Measurements from ENCODE around the gene HTD2. TPM values are rescaled to one million over a fixed set of nuclear protein-coding genes. Genes with fewer than 3 reads are reported as not detected.

HTD2 gene
- total and polyA plus RNA-seq, 12 donors, result 1.6 to 13.2 (median 10.3) TPM

DNA sequence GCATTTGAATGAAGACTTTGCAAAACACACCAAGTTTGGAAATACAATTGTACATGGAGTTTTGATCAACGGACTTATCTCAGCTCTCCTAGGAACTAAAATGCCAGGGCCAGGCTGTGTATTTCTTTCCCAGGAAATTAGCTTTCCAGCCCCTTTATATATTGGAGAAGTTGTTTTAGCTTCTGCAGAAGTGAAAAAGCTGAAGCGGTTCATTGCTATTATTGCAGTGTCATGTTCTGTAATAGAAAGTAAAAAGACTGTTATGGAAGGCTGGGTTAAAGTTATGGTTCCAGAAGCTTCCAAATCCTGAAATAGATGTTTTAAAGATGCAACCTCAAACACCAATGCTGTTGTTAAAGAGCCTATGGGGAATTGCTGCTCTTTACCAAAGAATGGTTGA is 11.5 kb downstream of the HTD2 start:
- no peak overlapping the region for H3K27ac ChIP-seq
- intact Hi-C loops (cut with DNase I), result loop anchor here in 1 of 2 donors (10.0 kb wide), 1 partner anchor 217 kb away; the partner anchor contains the start of gene ACOX2
- H3K36me3 ChIP-seq (replicated peaks in 1 of 2), result peaks cover 0 to 66% of the 10 kb centered on the region in 2 donors
- no peaks in the 10 kb centered on the region for H3K27me3 ChIP-seq
- H3K4me1 ChIP-seq (replicated peaks in 1 of 2), result no peaks in the 10 kb centered on the region
- H3K9me3 ChIP-seq (replicated peaks in 1 of 3), result no peaks in the 10 kb centered on the region
- TF ChIP-seq, protein P1, sequence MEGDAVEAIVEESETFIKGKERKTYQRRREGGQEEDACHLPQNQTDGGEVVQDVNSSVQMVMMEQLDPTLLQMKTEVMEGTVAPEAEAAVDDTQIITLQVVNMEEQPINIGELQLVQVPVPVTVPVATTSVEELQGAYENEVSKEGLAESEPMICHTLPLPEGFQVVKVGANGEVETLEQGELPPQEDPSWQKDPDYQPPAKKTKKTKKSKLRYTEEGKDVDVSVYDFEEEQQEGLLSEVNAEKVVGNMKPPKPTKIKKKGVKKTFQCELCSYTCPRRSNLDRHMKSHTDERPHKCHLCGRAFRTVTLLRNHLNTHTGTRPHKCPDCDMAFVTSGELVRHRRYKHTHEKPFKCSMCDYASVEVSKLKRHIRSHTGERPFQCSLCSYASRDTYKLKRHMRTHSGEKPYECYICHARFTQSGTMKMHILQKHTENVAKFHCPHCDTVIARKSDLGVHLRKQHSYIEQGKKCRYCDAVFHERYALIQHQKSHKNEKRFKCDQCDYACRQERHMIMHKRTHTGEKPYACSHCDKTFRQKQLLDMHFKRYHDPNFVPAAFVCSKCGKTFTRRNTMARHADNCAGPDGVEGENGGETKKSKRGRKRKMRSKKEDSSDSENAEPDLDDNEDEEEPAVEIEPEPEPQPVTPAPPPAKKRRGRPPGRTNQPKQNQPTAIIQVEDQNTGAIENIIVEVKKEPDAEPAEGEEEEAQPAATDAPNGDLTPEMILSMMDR (IDR thresholded peaks at IDR 0.05), result no peak
- TF ChIP-seq POLR2A (IDR thresholded peaks at IDR 0.05), result no peak
- 64 to 74% (median 70%) methylated on average over 2 of the region's 2 CpGs for WGBS, 4 donors
- H3K4me3 ChIP-seq, result no peak overlapping the region
- no peak for DNase-seq

- Histone ChIP-seq H3K9me3 (replicated peaks in 1 of 3) (no peaks in the 10 kb centered on the region), H3K4me3 (no peak overlapping the region), H3K4me1 (replicated peaks in 1 of 2) (peaks cover 17 to 32% of the 10 kb centered on the region in 2 donors), H3K27me3 (no peaks in the 10 kb centered on the region), H3K36me3 (replicated peaks in 1 of 2) (peaks cover 0 to 28% of the 10 kb centered on the region in 2 donors), H3K27ac (no peak overlapping the region)
- TF ChIP-seq, protein P1 (IDR thresholded peaks at IDR 0.05), result no peak
- no peak for TF ChIP-seq POLR2A (IDR thresholded peaks at IDR 0.05)
- DNase-seq, result no peak
- intact Hi-C loops (cut with DNase I), result loop anchor here (5.0 to 10.0 kb wide), 3 partner anchors 96 to 303 kb away; no protein-coding TSS in a partner anchor
- 89 to 96% (median 94%) methylated on average over 7 of the region's 7 CpGs for WGBS, 4 donors
Measured at GRCh38 chr3:58321791-58322190, 15.5 kb downstream of the HTD2 start.

DNA sequence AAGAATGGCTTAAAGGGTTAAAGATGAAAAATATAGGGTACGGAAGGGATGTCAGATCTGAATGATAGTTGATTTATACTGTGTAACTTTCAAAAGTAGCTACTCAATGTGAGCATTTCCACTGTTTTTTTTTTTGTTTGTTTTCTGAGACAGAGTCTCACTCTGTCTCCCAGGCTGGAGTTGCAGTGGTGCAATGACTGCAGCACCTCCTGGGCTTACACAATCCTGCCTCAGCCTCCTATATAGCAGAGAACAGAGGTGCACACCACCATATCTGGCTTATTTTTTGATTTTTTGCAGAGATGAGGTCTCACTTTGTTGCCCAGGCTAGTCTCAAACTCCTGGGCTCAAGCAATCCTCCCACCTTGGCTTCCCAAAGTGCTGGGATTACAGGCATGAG is 16.5 kb downstream of the HTD2 start:
- WGBS, 4 donors, result 61 to 70% (median 64%) methylated on average over 1 of the region's 1 CpG
- TF ChIP-seq, protein P1 (IDR thresholded peaks at IDR 0.05), result no peak
- no peak for TF ChIP-seq POLR2A (IDR thresholded peaks at IDR 0.05)
- Histone ChIP-seq H3K27me3 (no peaks in the 10 kb centered on the region), H3K27ac (peak overlapping the region in 1 of 5 donors; percentile 68), H3K4me1 (replicated peaks in 1 of 2) (peaks cover 17 to 32% of the 10 kb centered on the region in 2 donors), H3K9me3 (replicated peaks in 1 of 3) (no peaks in the 10 kb centered on the region), H3K4me3 (no peak overlapping the region), H3K36me3 (replicated peaks in 1 of 2) (peaks cover 0 to 18% of the 10 kb centered on the region in 2 donors)
- DNase-seq, result no peak
- intact Hi-C loops (cut with DNase I), result loop anchor here (5.0 to 10.0 kb wide), 3 partner anchors 95 to 302 kb away; no protein-coding TSS in a partner anchor

GRCh38 chr3:58323529-58324390 is 17.4 kb downstream of the HTD2 start:
- Histone ChIP-seq H3K36me3 (replicated peaks in 1 of 2) (peaks cover 0 to 8% of the 10 kb centered on the region in 2 donors), H3K27me3 (no peaks in the 10 kb centered on the region), H3K4me1 (replicated peaks in 1 of 2) (peaks cover 17 to 32% of the 10 kb centered on the region in 2 donors), H3K27ac (peak overlapping the region in 2 of 5 donors; percentile 6 to 68), H3K4me3 (no peak overlapping the region), H3K9me3 (replicated peaks in 1 of 3) (no peaks in the 10 kb centered on the region)
- TF ChIP-seq, protein P1 (IDR thresholded peaks at IDR 0.05), result no peak
- TF ChIP-seq POLR2A (IDR thresholded peaks at IDR 0.05), result no peak
- 52 to 67% (median 59%) methylated on average over 3 of the region's 3 CpGs for WGBS, 4 donors
- no peak for DNase-seq
- intact Hi-C loops (cut with DNase I), result loop anchor here (5.0 to 10.0 kb wide), 3 partner anchors 94 to 301 kb away; no protein-coding TSS in a partner anchor
